ENCODE results near the gene POLR2E. TPM values are rescaled to one million over a fixed set of nuclear protein-coding genes. Genes with fewer than 3 reads are reported as not detected.

The POLR2E gene
- total and polyA plus RNA-seq, 2 of the 13 experiments (the other 11 are each of a cell fraction or from before 2014, with no cell fraction given) = 140 to 272 TPM

DNA sequence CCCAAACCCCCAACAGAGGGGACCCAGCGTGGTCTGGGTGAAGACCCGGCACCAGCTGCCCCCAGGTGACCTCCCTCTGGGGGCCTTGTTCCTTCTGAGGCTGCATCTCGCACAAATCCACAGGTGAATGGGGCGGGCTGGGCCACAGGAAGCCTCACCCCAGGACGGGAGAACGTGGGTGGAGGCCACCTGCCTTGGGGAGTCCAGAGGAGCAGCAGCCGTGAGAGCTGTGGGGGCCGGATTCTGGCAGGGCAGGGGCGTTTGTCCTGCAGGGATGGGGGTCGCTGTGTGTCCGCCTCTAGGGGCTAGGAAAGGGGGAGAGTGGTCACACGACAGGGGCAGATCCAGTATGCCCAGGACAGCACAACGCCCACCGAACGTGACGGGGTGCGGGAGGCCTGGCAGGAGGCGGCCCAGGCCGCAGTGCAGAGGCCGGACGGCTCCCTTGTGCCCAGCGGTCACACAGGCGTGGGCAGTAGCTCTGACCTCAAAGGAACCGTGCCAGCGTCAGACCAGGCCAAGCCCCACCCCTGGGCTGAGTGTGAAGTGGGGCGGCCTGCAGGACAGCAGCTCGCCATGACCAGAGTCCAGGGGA is 6.7 kb downstream of the POLR2E start:
- no peak; the same call in none of the 3 replicates for ATAC-seq
- TF ChIP-seq MED1 (CRISPR knock-in tag; IDR thresholded peaks at IDR 0.05) (no peak), ZBTB7B (CRISPR knock-in tag; IDR thresholded peaks at IDR 0.05) (no peak), PCBP1 (IDR thresholded peaks at IDR 0.05; ENCODE audit: borderline replicate concordance, low read depth, low read length) (0 out of 2 replicates have a peak, but pooled peaks have one; percentile 41), ZBTB3 (CRISPR knock-in tag; IDR thresholded peaks at IDR 0.05; ENCODE audit: borderline replicate concordance, low read depth) (no peak), MED13 (CRISPR knock-in tag; IDR thresholded peaks at IDR 0.05) (no peak), ZBTB7A (CRISPR knock-in tag; IDR thresholded peaks at IDR 0.05) (no peak), AGO1 (IDR thresholded peaks at IDR 0.05; ENCODE audit: low read depth, low read length, poor library complexity, severe bottlenecking) (peak; percentile 29), ZNF781 (CRISPR knock-in tag; IDR thresholded peaks at IDR 0.05; ENCODE audit: borderline replicate concordance, not compliant biosample characterization) (no peak), ZSCAN29 (CRISPR knock-in tag; conservative IDR thresholded peaks at IDR 0.05) (no peak), KAT7 (CRISPR knock-in tag; IDR thresholded peaks at IDR 0.05; ENCODE audit: borderline replicate concordance) (no peak), AGO2 (optimal IDR thresholded peaks at IDR 0.05; ENCODE audit: low read depth, low read length) (peak; percentile 88)
- TF ChIP-seq, protein P1, sequence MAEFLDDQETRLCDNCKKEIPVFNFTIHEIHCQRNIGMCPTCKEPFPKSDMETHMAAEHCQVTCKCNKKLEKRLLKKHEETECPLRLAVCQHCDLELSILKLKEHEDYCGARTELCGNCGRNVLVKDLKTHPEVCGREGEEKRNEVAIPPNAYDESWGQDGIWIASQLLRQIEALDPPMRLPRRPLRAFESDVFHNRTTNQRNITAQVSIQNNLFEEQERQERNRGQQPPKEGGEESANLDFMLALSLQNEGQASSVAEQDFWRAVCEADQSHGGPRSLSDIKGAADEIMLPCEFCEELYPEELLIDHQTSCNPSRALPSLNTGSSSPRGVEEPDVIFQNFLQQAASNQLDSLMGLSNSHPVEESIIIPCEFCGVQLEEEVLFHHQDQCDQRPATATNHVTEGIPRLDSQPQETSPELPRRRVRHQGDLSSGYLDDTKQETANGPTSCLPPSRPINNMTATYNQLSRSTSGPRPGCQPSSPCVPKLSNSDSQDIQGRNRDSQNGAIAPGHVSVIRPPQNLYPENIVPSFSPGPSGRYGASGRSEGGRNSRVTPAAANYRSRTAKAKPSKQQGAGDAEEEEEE (CRISPR knock-in tag; IDR thresholded peaks at IDR 0.05; ENCODE audit: borderline replicate concordance) = no peak
- TF ChIP-seq, protein P2, sequence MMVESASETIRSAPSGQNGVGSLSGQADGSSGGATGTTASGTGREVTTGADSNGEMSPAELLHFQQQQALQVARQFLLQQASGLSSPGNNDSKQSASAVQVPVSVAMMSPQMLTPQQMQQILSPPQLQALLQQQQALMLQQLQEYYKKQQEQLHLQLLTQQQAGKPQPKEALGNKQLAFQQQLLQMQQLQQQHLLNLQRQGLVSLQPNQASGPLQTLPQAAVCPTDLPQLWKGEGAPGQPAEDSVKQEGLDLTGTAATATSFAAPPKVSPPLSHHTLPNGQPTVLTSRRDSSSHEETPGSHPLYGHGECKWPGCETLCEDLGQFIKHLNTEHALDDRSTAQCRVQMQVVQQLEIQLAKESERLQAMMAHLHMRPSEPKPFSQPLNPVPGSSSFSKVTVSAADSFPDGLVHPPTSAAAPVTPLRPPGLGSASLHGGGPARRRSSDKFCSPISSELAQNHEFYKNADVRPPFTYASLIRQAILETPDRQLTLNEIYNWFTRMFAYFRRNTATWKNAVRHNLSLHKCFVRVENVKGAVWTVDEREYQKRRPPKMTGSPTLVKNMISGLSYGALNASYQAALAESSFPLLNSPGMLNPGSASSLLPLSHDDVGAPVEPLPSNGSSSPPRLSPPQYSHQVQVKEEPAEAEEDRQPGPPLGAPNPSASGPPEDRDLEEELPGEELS (CRISPR knock-in tag; IDR thresholded peaks at IDR 0.05) = no peak
- TF ChIP-seq, protein P3, sequence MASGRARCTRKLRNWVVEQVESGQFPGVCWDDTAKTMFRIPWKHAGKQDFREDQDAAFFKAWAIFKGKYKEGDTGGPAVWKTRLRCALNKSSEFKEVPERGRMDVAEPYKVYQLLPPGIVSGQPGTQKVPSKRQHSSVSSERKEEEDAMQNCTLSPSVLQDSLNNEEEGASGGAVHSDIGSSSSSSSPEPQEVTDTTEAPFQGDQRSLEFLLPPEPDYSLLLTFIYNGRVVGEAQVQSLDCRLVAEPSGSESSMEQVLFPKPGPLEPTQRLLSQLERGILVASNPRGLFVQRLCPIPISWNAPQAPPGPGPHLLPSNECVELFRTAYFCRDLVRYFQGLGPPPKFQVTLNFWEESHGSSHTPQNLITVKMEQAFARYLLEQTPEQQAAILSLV (CRISPR knock-in tag; IDR thresholded peaks at IDR 0.05; ENCODE audit: borderline replicate concordance) = no peak
- TF ChIP-seq, protein P4, sequence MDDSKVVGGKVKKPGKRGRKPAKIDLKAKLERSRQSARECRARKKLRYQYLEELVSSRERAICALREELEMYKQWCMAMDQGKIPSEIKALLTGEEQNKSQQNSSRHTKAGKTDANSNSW (CRISPR knock-in tag; IDR thresholded peaks at IDR 0.05; ENCODE audit: borderline replicate concordance) = no peak

More for the DNA sequence above, 6.7 kb downstream of the POLR2E start:
- Histone ChIP-seq H3K9ac (ENCODE audit: insufficient read depth, low read depth, low read length) (no peak overlapping the region), H3K4me2 (ENCODE audit: low read depth, low read length) (no peak overlapping the region), H3K4me1 (ENCODE audit: insufficient read depth, low read length) (peaks cover 9% of the 10 kb centered on the region), H2AFZ (ENCODE audit: low read length) (no peak overlapping the region), H3K9me3 (ENCODE audit: low read length) (no peaks in the 10 kb centered on the region), H3K36me3 (replicated peaks in 1 of 2; ENCODE audit: control insufficient read depth in 1 of 2, insufficient read depth in 2 of 2, low read length in 2 of 2) (peaks cover 17 to 37% of the 10 kb centered on the region in 2 experiments), H3K4me3 (replicated peaks in 1 of 3; ENCODE audit: insufficient read depth in 1 of 3, low read depth in 2 of 3, low read length in 3 of 3) (no peak overlapping the region), H3K27ac (ENCODE audit: extremely low read length, insufficient read depth, low read length) (no peak overlapping the region), H3K27me3 (ENCODE audit: control insufficient read depth in 1 of 2, insufficient read depth in 2 of 2, low read length in 2 of 2) (no peaks in the 10 kb centered on the region), H3K79me2 (ENCODE audit: insufficient read depth, low read length) (peaks cover 13% of the 10 kb centered on the region), H4K20me1 (ENCODE audit: insufficient read depth, low read length) (peaks cover 3% of the 10 kb centered on the region; the same call in 1 of the 2 replicates)
- intact Hi-C loops (cut with micrococcal nuclease; ENCODE audit: unreplicated experiment) (no loop called here), in situ Hi-C loops (cut with HindIII; ENCODE audit: extremely low pct_ligation_motif_present, low pct_unique_long_range_greater_than_20kb) (no loop called here)
- ChIA-PET POLR2A (interaction anchor here (1.6 kb wide), 1 partner anchor 9 kb away, joined by 5 read pairs; no protein-coding TSS in a partner anchor), CTCF (ENCODE audit: low intra/inter-chr PET ratio, low total read pairs) (no interaction called here)
- DNase-seq (ENCODE audit: low spot score) (no peak), FAIRE-seq (no peak)
- 97% methylated on average over 13 of the region's 27 CpGs for WGBS (ENCODE audit: low lambda C conversion rate)
- BruUV-seq (replicated peaks) = no TSS peak
